Measurements from ENCODE around the gene CTSV.
A peak's percentile ranks its signal among the peaks of the same experiment; 100 is the strongest.
"Not testable (repeated sequence)": the region's sequence is repeated elsewhere in the genome, so short reads cannot be mapped to it uniquely, and the experiment has no call there.

The CTSV gene

DNA sequence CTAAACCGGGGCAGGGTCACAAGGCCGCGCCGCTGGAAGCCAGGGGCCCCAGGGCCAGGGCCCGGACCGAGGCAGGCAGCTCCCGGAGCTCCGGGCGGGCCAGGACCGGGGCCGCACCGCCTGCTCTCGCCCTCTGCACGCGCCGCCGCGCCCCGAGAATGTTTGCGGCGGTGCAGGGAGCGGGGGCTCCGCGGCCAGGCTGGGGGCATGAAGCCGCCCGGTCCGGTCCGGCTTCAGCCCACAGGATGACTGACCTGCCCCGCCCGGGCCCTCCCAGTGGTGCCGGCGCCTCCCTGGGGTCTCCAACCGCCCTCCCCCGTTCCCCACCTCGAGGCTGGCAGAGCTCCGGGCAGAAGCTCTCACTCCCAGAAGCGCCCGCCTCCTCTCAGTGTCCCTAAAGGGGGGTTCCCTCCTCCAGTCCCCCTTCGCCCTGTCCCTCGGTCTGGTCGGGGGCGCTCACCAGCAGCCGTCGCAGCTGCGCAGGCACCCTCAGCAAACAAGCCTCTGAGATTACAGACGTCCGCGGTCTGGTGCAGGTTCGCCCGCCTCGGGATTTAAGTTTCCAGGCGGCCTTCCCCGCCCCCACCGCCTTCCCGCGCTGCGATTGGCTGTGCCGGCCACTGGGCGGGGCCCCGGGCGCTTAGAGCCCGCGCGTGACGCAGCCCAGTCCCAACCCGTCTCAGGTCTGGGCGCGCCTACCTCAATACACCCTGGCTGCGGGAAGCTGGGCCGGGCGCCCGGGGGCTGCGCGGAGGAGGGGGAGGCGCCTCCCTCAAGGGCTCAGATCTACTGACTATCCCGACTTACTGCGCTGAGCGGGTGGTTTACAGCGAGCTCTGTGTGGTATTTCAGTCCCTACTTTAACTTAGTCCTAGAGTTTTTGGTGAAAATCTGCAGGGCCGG is at the start of gene CTSV:
TSS of gene CTSV (minus strand) at position 532 of the 903 bp plus-strand sequence. CDS start 1,099 bp downstream, outside the sequence.
- TF ChIP-seq, protein P1, sequence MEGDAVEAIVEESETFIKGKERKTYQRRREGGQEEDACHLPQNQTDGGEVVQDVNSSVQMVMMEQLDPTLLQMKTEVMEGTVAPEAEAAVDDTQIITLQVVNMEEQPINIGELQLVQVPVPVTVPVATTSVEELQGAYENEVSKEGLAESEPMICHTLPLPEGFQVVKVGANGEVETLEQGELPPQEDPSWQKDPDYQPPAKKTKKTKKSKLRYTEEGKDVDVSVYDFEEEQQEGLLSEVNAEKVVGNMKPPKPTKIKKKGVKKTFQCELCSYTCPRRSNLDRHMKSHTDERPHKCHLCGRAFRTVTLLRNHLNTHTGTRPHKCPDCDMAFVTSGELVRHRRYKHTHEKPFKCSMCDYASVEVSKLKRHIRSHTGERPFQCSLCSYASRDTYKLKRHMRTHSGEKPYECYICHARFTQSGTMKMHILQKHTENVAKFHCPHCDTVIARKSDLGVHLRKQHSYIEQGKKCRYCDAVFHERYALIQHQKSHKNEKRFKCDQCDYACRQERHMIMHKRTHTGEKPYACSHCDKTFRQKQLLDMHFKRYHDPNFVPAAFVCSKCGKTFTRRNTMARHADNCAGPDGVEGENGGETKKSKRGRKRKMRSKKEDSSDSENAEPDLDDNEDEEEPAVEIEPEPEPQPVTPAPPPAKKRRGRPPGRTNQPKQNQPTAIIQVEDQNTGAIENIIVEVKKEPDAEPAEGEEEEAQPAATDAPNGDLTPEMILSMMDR (IDR thresholded peaks at IDR 0.05; ENCODE audit: borderline replicate concordance, control extremely low read depth, extremely low read depth, insufficient read depth, missing control alignments), result no peak
- DNase-seq (ENCODE audit: low spot score), result peak; percentile 93
- in situ Hi-C loops (cut with MboI; ENCODE audit: low sequenced_read_pairs, unreplicated experiment), result no loop called here

DNA sequence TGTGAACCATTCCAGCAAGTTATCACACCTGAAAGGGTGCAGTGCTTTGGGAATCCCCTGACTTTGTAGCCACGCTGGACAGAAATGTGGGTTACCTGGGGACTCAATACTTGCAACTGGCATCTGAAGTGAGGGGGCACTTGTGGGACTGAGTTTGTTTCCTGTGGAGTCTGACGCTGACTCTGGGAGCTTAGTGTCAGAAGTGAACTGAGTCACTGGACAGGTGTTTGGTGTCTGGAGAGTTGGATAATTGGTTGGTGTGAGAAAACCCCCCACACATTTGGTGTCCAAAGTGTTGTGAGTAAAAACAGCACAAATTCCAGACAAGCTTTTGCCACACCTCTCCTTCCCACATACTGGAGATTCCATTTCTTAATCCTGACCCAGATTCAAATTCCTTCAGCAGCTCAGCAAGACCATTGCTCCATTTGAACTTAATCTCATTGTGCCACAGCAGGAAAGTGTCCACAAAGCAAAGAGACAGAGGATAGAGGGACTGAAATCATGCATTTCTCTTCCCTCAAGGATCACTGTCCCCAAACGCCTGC is 48.8 kb upstream of the CTSV start:
- DNase-seq (ENCODE audit: low spot score); in situ Hi-C loops (cut with MboI; ENCODE audit: low sequenced_read_pairs, unreplicated experiment): not testable (repeated sequence)

DNA sequence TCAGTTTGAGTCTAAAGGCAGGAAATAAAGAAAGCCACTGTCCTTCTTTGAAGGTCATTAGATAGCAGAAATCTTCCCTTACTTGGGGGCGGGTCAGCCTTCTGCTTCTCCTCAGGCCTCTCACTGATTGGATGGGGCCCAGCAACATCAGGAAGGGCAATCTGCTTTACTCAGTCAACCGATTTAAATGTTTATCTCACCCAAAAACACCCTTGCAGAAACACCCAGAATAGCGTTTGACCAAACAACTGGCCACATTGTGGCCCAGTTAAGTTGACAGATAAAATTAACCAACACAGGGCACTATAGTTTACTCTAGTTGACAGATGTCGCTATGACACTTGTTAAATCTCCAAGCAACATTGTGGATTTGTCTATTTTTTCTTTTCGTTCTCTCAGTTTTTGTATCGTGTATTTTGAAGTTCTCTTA is 45.6 kb upstream of the CTSV start:
- in situ Hi-C loops (cut with MboI; ENCODE audit: low sequenced_read_pairs, unreplicated experiment); DNase-seq (ENCODE audit: low spot score): not testable (repeated sequence)

DNA sequence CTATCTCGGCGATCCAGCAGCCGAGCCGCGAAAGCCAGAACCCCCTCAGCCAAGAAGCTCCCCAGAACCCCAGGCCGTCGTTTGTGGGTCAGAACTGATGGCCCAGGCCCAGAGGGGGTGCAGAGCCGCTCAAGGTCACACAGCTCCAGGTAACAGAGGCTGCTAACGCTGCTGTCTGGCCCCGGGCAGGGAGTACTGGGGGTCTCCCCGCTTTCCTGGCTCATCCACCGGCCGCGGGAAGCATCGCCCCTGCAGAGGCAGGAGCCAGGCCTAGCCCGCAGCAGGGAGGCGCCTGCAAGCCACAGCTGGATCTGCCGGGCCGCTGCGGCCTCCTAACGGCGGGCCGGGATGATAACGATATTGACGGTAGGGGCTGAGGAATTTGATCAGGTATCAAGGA is 39.4 kb upstream of the CTSV start:
- in situ Hi-C loops (cut with MboI; ENCODE audit: low sequenced_read_pairs, unreplicated experiment), result no loop called here
- TF ChIP-seq, protein P1 (IDR thresholded peaks at IDR 0.05; ENCODE audit: borderline replicate concordance, control extremely low read depth, extremely low read depth, insufficient read depth, missing control alignments), result no peak

DNA sequence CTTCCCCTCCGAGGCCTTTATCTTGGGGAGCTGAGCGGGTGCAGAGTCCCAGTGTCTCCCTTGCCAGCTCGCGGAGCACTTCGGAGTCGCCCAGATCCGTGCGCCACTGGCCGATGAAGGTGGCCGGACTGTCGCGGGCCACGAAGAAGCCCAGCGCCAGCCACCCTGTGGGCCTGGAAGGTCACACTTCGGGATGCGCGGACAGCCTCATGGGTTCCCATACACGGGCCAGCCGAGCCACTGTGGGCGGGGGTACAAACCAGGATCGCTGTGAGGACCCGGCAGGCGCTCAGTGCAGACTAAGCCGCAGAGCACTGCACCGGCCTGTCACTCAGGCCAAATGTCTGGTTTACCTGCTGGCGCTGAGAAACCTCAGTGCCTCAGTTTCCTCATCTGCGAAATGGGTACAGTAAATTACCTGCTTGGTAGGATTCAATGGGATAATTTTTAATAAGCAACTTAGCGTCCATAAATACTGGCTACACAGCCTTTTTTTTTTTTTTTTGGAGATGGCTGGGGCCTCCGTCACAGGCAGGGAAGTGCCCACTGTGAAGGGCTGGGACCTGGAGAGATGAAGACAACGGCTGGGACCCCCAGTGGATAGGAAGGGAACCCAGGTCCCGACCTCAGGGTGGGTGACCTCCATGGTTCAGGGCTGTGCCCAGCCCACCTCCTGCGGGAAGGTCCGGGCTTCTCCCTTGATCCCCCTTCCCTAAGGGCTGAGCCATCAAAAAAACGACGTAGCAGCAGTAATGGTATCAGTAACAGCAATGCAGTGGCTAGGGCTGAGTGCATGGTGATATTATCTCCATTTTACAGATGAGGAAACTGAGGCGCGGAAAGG is 38.7 kb upstream of the CTSV start:
- no peak for DNase-seq (ENCODE audit: low spot score)

More for the DNA sequence above, 39.4 kb upstream of the CTSV start:
- DNase-seq (ENCODE audit: low spot score), result no peak

DNA sequence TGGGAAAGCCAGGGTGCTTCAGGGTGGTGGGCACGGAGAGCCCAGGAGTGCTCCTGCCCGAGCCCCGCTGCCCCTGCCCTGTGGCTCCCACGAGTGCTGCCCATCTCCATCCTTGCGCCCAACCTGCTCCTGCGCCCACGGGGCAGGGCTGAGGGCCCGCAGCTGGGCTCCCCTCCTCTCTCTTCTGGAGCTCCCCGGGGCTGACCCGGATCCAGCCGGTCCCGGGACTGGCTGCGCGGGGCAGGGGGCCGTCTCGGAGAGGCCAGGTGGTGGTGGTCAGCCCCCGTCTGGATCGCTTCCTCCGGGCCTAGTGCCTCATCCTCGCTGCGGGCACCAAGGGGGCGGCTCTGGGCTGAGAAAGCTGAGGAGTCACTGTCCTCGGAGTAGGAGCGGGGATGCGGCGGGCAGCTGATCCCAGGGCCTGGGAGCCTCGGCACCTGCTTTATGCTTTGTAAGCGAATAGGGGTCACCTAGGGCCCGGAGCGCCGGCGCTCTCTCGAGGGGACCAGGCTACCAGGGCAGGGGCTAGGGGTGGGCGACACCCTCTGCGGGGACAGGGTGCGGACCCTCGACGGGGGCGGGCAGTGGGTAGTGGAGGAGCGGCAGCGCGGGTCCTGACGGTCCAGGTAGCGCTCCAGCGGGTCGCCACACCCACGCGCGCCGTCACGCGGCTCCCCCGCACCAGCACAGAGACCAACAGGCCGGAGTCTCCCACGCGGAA is 37.9 kb upstream of the CTSV start:
- in situ Hi-C loops (cut with MboI; ENCODE audit: low sequenced_read_pairs, unreplicated experiment); DNase-seq (ENCODE audit: low spot score): not testable (repeated sequence)

More for the DNA sequence above, 38.7 kb upstream of the CTSV start:
- in situ Hi-C loops (cut with MboI; ENCODE audit: low sequenced_read_pairs, unreplicated experiment), result no loop called here
- TF ChIP-seq, protein P1 (IDR thresholded peaks at IDR 0.05; ENCODE audit: borderline replicate concordance, control extremely low read depth, extremely low read depth, insufficient read depth, missing control alignments), result no peak

DNA sequence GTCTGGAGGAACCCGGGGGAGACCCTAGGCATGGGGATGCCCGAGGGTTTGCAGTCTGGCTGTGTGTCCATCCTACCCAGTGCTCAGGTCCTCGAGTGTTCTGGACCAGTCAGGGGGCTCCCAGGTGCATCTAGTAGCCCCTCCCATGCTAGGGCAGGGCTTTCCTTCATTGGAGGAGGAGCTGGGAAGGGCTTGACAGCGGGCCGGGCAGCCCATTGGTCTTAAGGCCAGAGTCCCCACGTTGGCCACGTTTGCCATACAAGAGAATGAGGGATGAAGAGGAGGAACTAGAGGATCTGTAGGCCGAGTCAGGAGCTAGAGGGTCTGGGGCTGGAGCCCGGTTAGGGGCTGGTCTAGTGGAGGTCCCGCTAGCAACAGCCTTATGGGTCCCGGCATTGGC is 37.3 kb upstream of the CTSV start:
- TF ChIP-seq, protein P1 (IDR thresholded peaks at IDR 0.05; ENCODE audit: borderline replicate concordance, control extremely low read depth, extremely low read depth, insufficient read depth, missing control alignments), result no peak

More for the DNA sequence above, 37.3 kb upstream of the CTSV start:
- DNase-seq (ENCODE audit: low spot score), result no peak
- in situ Hi-C loops (cut with MboI; ENCODE audit: low sequenced_read_pairs, unreplicated experiment), result no loop called here

Data from GM13976 (cell line).